NCI-H1694 treated with DMSO at 0.1 percent for 48 hours (cell line): ENCODE measurements around the gene CTSH.
A peak's percentile ranks its signal among the peaks of the same experiment; 100 is the strongest.
"Not testable (repeated sequence)": the region's sequence is repeated elsewhere in the genome, so short reads cannot be mapped to it uniquely, and the experiment has no call there.

ENCODE experiments used
- DNase-seq: peaks from one replicate; lab custom pipeline; 2025; lab: John Stamatoyannopoulos, UW

The CTSH gene

DNA sequence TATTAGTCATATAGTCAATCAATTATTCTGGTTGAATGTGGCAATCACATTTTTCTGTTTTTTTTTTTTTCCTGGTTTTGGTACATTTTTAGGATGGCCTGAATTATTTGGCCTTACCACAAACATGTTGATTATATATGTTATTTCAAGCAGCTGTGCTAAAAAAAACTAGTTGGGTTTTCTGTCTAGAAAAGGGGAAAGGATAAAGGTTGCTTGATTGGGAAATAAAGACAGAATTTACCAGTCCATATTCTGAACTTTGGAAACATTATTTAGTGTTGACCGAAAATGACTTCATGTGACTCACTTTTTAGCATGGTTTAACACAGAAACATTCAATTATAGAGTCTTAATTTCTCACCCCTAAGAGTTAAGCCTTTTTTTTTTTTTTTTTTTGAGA lies 64.0 kb downstream of the CTSH start:
- DNase-seq, result no peak

DNA sequence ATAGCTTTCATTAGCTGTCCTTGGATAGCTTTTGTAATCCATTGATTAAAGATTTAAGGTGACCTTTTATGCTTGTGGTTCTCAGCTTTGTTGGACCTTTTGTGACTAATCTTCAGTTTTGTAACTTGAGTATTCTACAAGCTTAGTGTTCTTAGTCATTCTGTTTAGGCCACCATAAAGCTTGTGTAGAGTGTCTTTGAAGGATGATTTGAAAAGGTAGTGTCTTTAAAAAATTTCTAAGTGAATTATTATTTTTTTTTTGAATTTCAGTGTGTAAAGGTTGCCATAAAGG lies 64.7 kb downstream of the CTSH start:
- no peak for DNase-seq

DNA sequence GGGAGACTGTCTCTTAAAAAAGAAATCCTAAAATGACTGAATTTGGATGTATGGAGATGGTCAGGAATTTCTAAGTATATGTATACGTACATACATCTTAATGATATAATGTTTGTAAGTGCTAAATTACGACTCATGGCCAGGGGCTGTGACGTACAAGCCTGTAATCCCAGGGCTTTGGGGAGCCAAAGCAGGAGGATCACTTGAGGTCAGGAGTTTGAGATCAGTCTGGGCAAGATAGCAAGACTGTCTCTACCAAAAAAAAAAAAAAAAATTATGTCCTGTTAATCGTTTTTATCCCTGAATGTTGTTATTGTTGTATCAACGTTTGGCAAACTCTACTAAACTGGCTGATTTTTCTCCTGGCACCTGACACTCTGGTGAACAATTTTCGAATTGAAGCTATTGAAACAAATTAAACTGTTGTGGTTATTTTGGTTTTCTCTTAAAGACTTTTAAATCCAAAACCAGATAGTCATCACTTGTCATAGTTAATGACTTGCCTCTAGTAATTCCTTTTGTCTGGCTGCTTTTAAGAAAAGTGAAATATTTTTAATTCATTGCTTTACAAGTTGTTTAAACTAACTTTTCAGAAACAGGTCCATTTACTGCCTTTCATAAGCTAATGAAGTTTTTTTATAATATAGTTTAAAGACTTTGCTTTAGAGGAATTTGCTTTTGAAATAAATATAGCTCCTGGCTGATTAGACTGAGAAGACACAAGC lies 65.2 kb downstream of the CTSH start:
- no peak for DNase-seq

DNA sequence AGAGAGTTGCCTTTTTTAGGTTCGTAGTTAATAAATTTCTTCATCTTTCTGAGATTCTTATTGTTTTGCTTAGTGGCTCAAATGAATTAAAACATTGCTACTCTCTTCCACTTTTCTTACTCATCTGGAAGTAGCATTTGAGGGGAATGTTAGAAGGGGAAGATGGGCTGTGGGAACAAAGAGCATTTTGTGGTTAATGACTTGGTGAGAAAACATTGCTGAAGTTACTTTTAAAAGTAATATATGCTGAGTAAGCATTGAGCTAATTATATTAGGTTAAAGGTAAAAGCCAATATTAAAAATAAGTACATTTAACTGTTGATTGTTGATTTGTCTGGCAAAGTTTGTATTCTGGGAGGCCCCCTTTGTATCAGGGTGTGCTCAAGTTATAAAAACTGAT lies 66.5 kb downstream of the CTSH start:
- no peak for DNase-seq

DNA sequence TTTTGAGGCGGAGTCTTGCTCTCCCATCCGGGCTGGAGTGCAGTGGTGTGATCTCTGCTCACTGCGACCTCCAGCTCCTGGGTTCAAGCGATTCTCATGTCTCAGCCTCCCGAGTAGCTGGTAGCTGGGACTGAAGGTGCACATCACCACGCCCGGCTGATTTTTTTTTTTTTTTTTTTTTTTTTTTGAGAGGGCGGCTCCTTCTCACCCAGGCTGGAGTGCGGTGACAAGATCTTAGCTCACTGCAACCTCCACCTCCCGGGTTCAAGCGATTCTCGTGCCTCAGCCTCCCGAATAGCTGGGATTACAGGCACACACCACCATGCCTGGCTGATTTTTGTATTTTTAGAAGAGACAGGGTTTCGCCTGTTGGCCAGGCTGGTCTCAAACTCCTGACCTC lies 67.9 kb downstream of the CTSH start:
- DNase-seq, result not testable (repeated sequence)

DNA sequence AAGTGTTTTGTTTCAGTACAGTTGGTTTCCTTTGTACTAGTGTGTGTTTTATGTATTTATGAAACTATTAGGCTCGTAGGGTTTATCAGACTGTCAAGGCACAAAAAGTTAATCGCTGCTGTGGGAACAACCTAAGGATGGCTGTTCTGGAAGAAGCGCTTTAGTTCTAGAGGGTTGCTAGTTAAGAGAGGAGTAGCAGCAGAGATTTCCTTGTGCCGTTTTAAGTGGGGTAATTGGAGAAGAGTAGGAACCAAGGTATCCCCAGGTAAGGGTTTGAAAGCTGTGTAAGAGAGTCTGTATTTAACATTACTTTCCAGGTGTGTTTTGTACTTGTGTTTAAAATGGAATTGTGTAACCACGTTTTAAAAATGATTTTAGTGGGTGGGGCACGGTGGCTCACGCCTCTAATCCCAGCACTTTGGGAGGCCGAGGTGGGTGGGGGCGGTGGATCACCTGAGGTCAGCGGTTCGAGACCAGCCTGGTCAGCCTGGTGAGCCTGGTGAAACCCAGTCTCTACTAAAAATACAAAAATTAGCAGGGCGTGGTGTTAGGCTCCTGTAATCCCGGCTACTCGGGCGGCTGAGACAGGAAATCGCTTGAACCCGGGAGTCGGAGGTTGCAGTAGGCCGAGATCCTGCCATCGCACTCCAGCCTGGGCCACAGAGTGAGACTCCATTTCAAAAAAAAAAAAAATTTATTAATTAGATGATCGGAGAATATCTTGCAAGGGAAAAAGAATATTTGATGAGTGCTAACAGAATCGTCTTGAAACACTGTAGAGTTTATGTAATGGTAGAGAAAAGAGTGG lies 69.5 kb downstream of the CTSH start:
- no peak for DNase-seq

DNA sequence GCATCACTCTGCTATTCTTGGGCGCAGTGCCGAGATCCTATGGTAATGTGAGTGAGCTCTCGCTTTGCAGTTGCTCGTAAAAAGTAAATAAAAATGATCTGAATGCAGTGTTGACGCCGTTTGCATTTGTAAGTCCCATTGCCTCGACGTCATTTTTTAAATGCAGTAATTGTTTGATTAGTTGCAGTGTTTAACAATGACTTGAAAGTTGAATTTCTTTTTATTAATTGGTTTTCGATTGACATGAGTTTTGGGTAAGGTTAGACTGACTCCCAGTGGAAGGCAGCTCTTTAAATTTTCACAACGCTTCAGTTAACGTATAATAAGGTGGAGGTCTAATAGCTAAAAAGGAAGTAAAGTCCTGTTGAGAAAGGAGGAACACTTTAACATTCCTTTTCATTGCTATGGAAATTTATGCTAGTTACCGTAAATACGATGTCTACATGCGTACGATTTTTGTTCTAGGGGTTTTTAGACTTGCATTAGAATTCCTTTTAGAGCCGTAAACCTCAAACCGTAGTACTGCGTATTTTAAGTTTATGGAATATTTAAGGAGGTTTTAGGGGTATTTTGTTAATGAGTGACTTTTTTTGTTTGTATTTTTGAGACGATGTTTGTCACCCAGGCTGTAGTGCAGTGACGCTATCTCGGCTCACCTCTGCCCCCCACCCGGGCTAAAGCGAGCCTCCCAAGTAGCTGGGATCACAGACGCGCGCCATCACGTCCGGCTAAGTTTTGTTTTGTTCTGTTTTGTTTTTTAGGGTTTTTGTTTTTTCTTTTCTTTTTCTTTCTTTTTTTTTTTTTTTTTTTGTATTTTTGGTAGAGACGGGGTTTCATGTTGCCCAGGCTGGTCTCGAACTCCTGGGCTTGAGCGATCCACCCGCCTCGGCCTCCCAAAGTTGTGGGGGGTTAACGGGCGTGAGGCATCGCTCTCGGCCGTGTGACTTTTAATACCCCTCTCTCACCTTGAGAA lies 70.8 kb downstream of the CTSH start:
- no peak for DNase-seq

DNA sequence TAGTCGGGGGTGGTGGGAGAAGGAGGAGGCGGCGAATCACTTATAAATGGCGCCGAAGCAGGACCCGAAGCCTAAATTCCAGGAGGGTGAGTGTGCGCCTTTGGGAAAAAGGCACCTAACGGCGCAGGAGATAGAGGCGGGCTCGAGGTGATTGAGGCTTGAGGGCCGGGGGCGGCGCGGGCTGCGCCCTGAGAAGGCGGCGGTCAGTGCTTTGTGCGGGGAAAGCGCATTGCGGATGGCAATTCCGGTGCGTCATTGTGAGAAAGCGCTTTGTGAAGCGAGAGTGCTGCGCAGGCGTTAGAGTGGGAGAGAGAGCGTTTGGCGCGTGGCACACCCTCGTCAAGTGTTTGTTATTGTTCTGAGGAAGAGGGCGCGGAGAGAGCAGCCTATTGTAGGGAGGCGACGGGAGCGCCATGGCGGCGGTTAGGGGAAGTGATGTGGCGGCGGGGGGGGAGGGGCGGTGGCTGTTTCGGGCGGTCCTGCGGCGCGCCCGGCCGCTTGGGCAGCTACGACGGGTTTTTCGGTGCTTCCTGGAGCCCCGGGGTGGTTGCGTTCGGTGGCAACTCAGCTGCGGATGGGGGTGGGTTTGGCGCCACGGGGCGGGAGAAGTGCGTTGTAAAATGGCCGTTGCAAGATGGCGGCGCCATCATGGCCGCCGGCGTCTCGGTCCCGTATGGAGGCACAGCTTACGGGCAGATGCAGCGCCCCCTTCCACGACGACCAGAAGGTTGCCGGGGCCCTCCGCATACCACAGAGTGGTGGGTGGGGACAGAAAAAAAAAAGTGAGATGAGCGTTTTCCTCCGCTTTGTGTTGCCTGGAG lies 71.7 kb downstream of the CTSH start:
- peak; percentile 72 for DNase-seq

DNA sequence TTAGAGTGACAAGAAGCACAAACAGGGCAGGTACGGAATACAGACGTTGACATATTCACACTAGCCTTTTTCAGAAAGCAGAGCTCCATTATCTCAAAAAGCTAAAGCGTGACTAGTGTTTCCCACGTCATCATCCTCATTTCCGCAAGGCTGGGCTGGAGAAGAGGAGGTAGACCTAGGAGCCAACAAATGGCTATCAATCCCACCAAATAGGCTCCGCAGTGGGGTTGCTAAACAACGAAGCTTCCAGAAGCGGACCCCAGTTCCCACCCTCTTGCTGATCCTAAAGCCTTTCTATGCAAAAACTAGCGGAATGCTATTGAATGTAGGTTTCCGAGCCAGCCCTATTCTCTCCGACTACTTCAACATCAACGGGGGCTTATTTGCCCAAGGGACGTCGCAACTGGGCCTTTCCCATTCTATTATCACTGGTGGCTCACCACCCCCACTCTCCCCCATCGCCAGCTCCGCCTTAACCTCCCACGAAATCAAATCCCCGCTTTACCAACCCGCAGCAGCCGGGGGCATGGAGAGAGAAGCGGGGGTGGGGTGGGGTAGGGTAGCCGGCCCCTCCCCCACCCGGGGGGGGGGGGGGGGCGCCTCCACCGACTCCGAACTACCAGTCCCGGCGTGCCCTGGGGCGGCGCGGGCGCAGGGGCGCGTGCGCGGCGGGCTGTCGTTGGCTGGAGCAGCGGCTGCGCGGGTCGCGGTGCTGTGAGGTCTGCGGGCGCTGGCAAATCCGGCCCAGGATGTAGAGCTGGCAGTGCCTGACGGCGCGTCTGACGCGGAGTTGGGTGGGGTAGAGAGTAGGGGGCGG lies 72.5 kb downstream of the CTSH start, which contains the start of gene MORF4L1:
Gene MORF4L1 (plus strand): TSS at position 736 of the 817 bp plus-strand sequence. CDS start 128 bp downstream, outside the sequence.
- DNase-seq, result peak; percentile 90

DNA sequence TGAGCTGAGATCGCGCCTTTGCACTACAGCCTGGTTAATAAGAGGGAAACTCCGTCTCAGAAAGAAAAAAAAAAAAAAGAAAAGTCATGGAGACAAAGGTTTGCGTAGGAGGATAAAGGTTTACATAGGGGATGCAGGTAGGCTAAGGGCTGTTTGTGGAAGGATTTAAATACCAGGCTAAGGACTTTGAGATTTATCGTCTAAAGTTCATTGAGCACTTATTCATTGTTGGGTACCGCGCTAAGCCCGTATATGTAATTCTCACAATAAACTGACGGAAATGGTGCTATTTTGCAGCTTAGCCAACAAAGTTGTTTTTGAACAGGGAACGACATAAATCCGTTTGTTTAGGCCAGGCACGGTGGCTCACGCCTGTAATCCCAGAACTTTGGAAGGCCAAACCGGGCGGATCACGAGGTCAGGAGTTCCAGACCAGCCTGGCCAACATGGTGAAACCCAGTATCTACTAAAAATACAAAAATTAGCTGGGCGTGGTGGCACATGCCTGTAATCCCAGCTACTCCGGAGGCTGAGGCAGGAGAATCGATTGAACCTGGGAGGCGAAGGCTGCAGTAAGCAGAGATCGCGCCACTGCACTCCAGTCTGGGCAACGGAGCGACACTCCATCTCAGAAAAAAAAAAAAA lies 73.2 kb downstream of the CTSH start:
- DNase-seq, result not testable (repeated sequence)
